Measurements from ENCODE around the gene USP9X.

DNA sequence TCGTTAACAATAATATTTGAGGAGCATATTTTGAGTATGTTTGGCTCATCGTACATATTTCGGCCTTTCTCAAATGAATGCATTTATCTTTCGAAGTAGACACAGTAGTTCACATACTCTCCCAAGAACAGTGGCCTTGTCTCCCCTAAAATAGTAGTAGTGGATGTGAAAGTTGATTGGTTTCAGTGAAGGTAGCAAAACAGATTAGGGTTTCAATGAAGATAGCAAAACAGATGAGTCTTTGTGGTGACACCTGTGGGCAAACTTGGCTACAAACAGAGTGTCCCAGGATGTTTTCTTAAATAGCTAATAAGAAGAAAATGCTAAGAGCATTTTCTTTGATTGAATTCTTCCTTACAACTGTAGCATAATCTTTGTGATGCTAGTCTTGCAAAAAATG lies 67.0 kb downstream of the USP9X start:
- no peak for TF ChIP-seq CTCF (IDR thresholded peaks at IDR 0.05; ENCODE audit: low read length)
- TF ChIP-seq EZH2 (IDR thresholded peaks at IDR 0.05; ENCODE audit: borderline replicate concordance, low read length): no peak

All from OCI-LY1 (cell line).